Hepatocyte (in vitro differentiated cells): ENCODE data around the gene FARP1. TPM values are rescaled to one million over a fixed set of nuclear protein-coding genes. Genes with fewer than 3 reads are reported as not detected.

ENCODE experiments used
- DNase-seq: peaks from one replicate; pipeline ENCODE4 v3.0.0-alpha.2; 2016; ENCODE audit warnings: low spot score
- H2AFZ ChIP-seq: fragments of 200-600 bp; sonication (generic); 2 replicates; pipeline ENCODE4 v1.6.0; 2016; ENCODE audit warnings: antibody characterized with exemption, mild to moderate bottlenecking
- H3K27ac ChIP-seq: fragments of 200-600 bp; sonication (generic); 2 replicates; pipeline ENCODE4 v1.5.1; 2016; ENCODE audit warnings: mild to moderate bottlenecking
- H3K27me3 ChIP-seq: fragments of 200-600 bp; sonication (generic); 2 replicates; pipeline ENCODE4 v1.6.1; 2016
- H3K36me3 ChIP-seq: fragments of 200-600 bp; sonication (generic); replicated peaks from 2 replicates; pipeline ENCODE4 v1.5.1; 2016; ENCODE audit warnings: low read depth; ENCODE audit not compliant: insufficient read depth
- H3K4me1 ChIP-seq: fragments of 200-600 bp; sonication (generic); 2 replicates; pipeline ENCODE4 v1.5.1; 2016; ENCODE audit warnings: mild to moderate bottlenecking, moderate library complexity; ENCODE audit not compliant: insufficient read depth
- H3K4me2 ChIP-seq: fragments of 200-600 bp; sonication (generic); 2 replicates; pipeline ENCODE4 v1.6.0; 2016
- H3K4me3 ChIP-seq: fragments of 200-600 bp; sonication (generic); 2 replicates; pipeline ENCODE4 v1.5.1; 2016; ENCODE audit warnings: mild to moderate bottlenecking
- H3K79me2 ChIP-seq: fragments of 200-600 bp; sonication (generic); 2 replicates; pipeline ENCODE4 v1.6.0; 2017; ENCODE audit warnings: mild to moderate bottlenecking
- H3K9me2 ChIP-seq: fragments of 200-600 bp; sonication (generic); replicated peaks from 2 replicates; pipeline ENCODE4 v1.6.0; 2017; ENCODE audit warnings: mild to moderate bottlenecking; ENCODE audit not compliant: insufficient read depth
- H3K9me3 ChIP-seq: fragments of 200-600 bp; sonication (generic); 2 replicates; pipeline ENCODE4 v1.5.1; 2016; ENCODE audit warnings: low read depth, mild to moderate bottlenecking
- H4K20me1 ChIP-seq: fragments of 200-600 bp; sonication (generic); 2 replicates; pipeline ENCODE4 v1.6.0; 2016; ENCODE audit warnings: mild to moderate bottlenecking; ENCODE audit not compliant: insufficient read depth, poor library complexity, severe bottlenecking
- EZH2 ChIP-seq: fragments of 200-600 bp; sonication (generic); IDR thresholded peaks from 2 replicates; pipeline ENCODE4 v1.6.1; 2016; ENCODE audit warnings: antibody characterized with exemption, mild to moderate bottlenecking, borderline replicate concordance
- EZH2phosphoT487 ChIP-seq: fragments of 200-600 bp; sonication (generic); IDR thresholded peaks from one replicate; pipeline ENCODE4 v1.6.1; 2018; ENCODE audit warnings: antibody characterized with exemption, mild to moderate bottlenecking, low read depth, moderate library complexity; ENCODE audit not compliant: unreplicated experiment, severe bottlenecking
- WGBS: methylation state at CpG from one replicate; pipeline ENCODE4 v1.1.6; 2016; ENCODE audit warnings: low lambda C conversion rate; ENCODE audit errors: missing lambda C conversion rate; 5-methylcytosine and 5-hydroxymethylcytosine counted together
- polyA plus RNA-seq: library from polyadenylated mRNA; unstranded; fragments of >200 nt; fragmentation: Nextera tagmentation; extraction: Ambion mirVana; gene quantifications from 2 replicates; pipeline ENCODE4 v1.2.1, GENCODE V29; 2016
- total RNA-seq: library from RNA; depleted of rRNA; stranded (reverse); fragments of >200 nt; gene quantifications from 2 replicates; pipeline ENCODE4 v1.2.3, GENCODE V29; 2014
- TF ChIP-seq, protein P1 (sequence below): fragments of 200-600 bp; sonication (generic); IDR thresholded peaks from 2 replicates; pipeline ENCODE4 v1.5.1; 2016; ENCODE audit warnings: antibody characterized with exemption, mild to moderate bottlenecking; ENCODE audit not compliant: poor library complexity

The FARP1 gene
- total and polyA plus RNA-seq, 2 experiments from 2014 or later: 35.5 to 68.7 TPM

DNA sequence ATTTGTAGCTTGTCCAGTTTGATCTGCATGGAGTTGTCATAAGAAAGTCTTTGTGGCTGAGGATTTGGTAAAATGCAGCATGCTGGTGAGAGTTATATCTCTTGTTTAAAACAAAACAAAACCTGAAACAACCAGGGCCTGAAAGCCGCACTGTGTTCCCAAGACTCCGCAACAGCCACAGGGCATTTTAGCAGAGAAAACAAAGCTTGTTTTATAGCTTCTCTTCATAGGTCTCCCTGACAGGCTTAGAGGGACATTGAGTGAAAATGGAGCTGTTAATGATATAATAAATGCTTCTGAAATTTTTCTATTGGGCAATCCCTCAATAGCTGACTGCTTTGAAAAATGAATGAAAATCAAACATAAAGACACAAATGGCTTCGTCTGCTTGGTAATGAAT is 182.8 kb downstream of the FARP1 start:
- H4K20me1 ChIP-seq: no peaks in the 10 kb centered on the region
- 48% methylated on average over 3 of the region's 3 CpGs for WGBS
- no peaks in the 10 kb centered on the region for H3K27me3 ChIP-seq
- no peak for DNase-seq
- peak overlapping the region; percentile 20 for H3K4me2 ChIP-seq
- H3K9me2 ChIP-seq: no peaks in the 10 kb centered on the region
- peak overlapping the region; percentile 70 for H3K27ac ChIP-seq
- peaks cover 34% of the 10 kb centered on the region for H3K4me1 ChIP-seq
- H2AFZ ChIP-seq: no peak overlapping the region
- no peak overlapping the region for H3K4me3 ChIP-seq
- H3K9me3 ChIP-seq: no peaks in the 10 kb centered on the region
- H3K79me2 ChIP-seq: peaks cover 60% of the 10 kb centered on the region
- TF ChIP-seq EZH2phosphoT487 (no peak), EZH2 (no peak)
- TF ChIP-seq, protein P1, sequence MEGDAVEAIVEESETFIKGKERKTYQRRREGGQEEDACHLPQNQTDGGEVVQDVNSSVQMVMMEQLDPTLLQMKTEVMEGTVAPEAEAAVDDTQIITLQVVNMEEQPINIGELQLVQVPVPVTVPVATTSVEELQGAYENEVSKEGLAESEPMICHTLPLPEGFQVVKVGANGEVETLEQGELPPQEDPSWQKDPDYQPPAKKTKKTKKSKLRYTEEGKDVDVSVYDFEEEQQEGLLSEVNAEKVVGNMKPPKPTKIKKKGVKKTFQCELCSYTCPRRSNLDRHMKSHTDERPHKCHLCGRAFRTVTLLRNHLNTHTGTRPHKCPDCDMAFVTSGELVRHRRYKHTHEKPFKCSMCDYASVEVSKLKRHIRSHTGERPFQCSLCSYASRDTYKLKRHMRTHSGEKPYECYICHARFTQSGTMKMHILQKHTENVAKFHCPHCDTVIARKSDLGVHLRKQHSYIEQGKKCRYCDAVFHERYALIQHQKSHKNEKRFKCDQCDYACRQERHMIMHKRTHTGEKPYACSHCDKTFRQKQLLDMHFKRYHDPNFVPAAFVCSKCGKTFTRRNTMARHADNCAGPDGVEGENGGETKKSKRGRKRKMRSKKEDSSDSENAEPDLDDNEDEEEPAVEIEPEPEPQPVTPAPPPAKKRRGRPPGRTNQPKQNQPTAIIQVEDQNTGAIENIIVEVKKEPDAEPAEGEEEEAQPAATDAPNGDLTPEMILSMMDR: no peak
- H3K36me3 ChIP-seq: no peaks in the 10 kb centered on the region

DNA sequence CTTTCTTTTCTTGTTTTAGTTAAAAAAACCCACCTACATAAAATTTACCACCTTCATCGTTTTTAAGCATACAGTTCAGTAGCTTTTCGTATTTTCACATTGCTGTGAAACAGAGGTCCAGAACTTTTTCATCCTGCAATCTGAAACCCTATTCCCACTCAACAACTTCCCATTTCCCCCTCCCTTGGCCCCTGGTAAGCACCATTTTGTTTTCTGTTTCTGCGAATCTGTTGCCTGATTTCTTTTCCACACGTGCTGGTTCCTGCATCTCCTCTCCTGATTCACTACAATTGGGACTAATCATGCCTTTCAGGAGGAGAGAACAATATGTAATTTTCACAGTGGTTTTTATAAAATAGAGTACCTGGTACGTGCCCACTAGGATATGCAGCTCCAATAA is 183.4 kb downstream of the FARP1 start:
- 61% methylated on average over 5 of the region's 5 CpGs for WGBS
- Histone ChIP-seq H3K4me1 (peaks cover 34% of the 10 kb centered on the region), H2AFZ (no peak overlapping the region), H3K9me3 (no peaks in the 10 kb centered on the region), H3K4me3 (no peak overlapping the region), H4K20me1 (no peaks in the 10 kb centered on the region), H3K27me3 (no peaks in the 10 kb centered on the region), H3K79me2 (peaks cover 62% of the 10 kb centered on the region), H3K27ac (peak overlapping the region; percentile 70), H3K36me3 (no peaks in the 10 kb centered on the region), H3K4me2 (peak overlapping the region; percentile 20), H3K9me2 (no peaks in the 10 kb centered on the region)
- no peak for DNase-seq
- TF ChIP-seq EZH2phosphoT487: no peak
- TF ChIP-seq, protein P1: no peak
- TF ChIP-seq EZH2: no peak

DNA sequence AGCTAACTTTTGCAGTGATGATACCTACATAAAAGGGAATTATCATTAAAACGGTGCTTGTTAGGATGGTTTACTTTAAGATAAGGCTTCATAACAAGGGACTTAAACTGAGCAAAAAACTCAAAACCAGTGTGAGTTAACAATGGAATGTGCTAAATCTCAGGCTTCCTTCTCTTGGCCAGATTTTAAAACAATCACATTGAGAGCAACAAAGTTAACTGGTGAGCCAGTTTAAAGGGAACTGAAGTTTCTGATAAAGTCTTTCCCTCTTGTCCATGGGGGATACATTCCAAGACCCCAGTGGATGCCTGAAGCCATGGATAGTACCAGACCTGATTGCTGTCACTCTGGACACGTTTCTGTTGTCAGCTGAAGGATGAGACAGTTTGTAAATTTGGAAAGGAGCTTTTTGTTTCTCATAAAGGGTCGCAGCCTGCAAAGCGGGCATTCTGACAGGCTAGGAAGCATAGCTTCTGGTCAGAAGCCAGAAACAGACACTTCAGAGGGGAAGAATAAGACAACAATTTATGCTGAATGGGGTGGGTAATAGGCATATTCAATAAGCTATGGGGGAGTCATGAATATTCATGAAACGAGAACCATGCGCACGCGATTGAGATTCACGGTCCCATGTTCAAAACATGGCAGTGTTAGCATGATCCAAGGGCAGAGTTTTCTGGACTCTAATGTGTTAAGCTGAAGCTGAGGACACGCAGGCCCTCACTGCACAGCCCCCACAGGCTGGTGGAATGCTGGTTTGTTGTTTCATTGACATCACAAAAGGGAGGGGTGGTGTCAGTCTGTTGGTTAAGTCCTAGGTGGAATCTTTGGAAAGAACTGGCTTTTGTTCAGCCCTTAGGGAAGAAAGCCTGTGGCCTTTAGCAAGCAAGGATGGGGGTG is 184.7 kb downstream of the FARP1 start:
- no peak overlapping the region for H2AFZ ChIP-seq
- H3K27me3 ChIP-seq: no peaks in the 10 kb centered on the region
- H3K9me2 ChIP-seq: no peaks in the 10 kb centered on the region
- H3K4me2 ChIP-seq: peak overlapping the region; percentile 20
- H3K4me3 ChIP-seq: no peak overlapping the region
- no peaks in the 10 kb centered on the region for H4K20me1 ChIP-seq
- H3K4me1 ChIP-seq: peaks cover 34% of the 10 kb centered on the region
- H3K9me3 ChIP-seq: no peaks in the 10 kb centered on the region
- peaks cover 68% of the 10 kb centered on the region for H3K79me2 ChIP-seq
- H3K36me3 ChIP-seq: no peaks in the 10 kb centered on the region
- DNase-seq: peak; percentile 50
- 36% methylated on average over 10 of the region's 10 CpGs for WGBS
- TF ChIP-seq EZH2phosphoT487 (no peak), EZH2 (no peak)
- TF ChIP-seq, protein P1: no peak
- peak overlapping the region; percentile 70 for H3K27ac ChIP-seq
